Panc1 (cell line): ENCODE data around the gene MAML3. TPM values are rescaled to one million over a fixed set of nuclear protein-coding genes. Genes with fewer than 3 reads are reported as not detected.

ENCODE experiments used
- ATAC-seq: fragments of 200-7000 bp; cut with Tn5 transposase; 2 replicates; pipeline ENCODE4 v1.9.1; 2020; ENCODE audit warnings: mild to moderate bottlenecking, moderate library complexity
- BruUV-seq: library from RNA; stranded (reverse); fragments of 400-500 nt; replicated peaks from 2 replicates; lab custom pipeline; 2021; lab: Mats Ljungman, UMichigan
- CTCF ChIA-PET: fragments of 300-600 bp; sonication (Branson Sonifier 250); formaldehyde crosslinking; loops from one replicate; lab custom pipeline; 2022; ENCODE audit warnings: antibody characterized with exemption; lab: Charles Lee
- POLR2A ChIA-PET: fragments of 300-600 bp; sonication (Branson Sonifier 250); formaldehyde crosslinking; loops from one replicate; lab custom pipeline; 2022; ENCODE audit warnings: antibody characterized with exemption; lab: Charles Lee
- DNase-seq: peaks from one replicate; pipeline ENCODE4 v3.0.0-alpha.2; 2010; ENCODE audit warnings: low read depth, low spot score
- H3K27ac ChIP-seq: 2 replicates; pipeline ENCODE4 v1.5.1; 2011; ENCODE audit warnings: mild to moderate bottlenecking, low read length, inconsistent platforms
- H3K27me3 ChIP-seq: fragments of 200-500 bp; sonication (Bioruptor generic); 2 replicates; pipeline ENCODE4 v1.6.0; 2014; ENCODE audit warnings: low read length, inconsistent platforms; ENCODE audit not compliant: control insufficient read depth, insufficient read depth
- H3K36me3 ChIP-seq: fragments of 200-500 bp; sonication (Bioruptor generic); 2 replicates; pipeline ENCODE4 v1.5.1; 2014; ENCODE audit warnings: inconsistent platforms, mild to moderate bottlenecking, low read length, moderate library complexity; ENCODE audit not compliant: control insufficient read depth, insufficient read depth
- H3K4me1 ChIP-seq: 2 replicates; pipeline ENCODE4 v1.5.1; 2011; ENCODE audit warnings: inconsistent platforms, mild to moderate bottlenecking, low read length, moderate library complexity; ENCODE audit not compliant: control insufficient read depth, insufficient read depth
- H3K4me3 ChIP-seq, 2 experiments: 2 replicates each; pipeline ENCODE4 v1.5.1; 2011 to 2012; ENCODE audit warnings: low read depth in 2 of 2, low read length in 2 of 2, mild to moderate bottlenecking in 2 of 2, inconsistent platforms in 1 of 2, moderate library complexity in 1 of 2
- H3K9me3 ChIP-seq: fragments of 200-500 bp; sonication (Bioruptor generic); 2 replicates; pipeline ENCODE4 v1.5.1; 2014; ENCODE audit warnings: low read depth, mild to moderate bottlenecking, inconsistent platforms, low read length, moderate library complexity; ENCODE audit not compliant: control insufficient read depth, insufficient read depth
- POLR2AphosphoS5 ChIP-seq: IDR thresholded peaks from 2 replicates; pipeline ENCODE4 v1.6.1; 2012; ENCODE audit warnings: mild to moderate bottlenecking, low read depth, low read length, moderate library complexity
- in situ Hi-C: cut with HindIII; loops from 2 replicates; pipeline ENCODE4 v1.10.0; 2016; ENCODE audit warnings: low sequenced_read_pairs, low pct_unique_long_range_greater_than_20kb
- intact Hi-C: fragments of 100-400 bp; cut with micrococcal nuclease; formaldehyde crosslinking; loops from one replicate; pipeline ENCODE4 v1.10.0; 2022; ENCODE audit not compliant: unreplicated experiment
- total RNA-seq: library from RNA; stranded (reverse); gene quantifications from one replicate; pipeline ENCODE4 v1.2.1, GENCODE V29; 2021; ENCODE audit not compliant: unreplicated experiment
- TF ChIP-seq, protein P1 (sequence below): fragments of 450-650 bp; IDR thresholded peaks from 2 replicates; pipeline ENCODE4 v1.5.1; 2017; ENCODE audit warnings: mild to moderate bottlenecking
- TF ChIP-seq, protein P2 (sequence below), 2 experiments: IDR thresholded peaks; 2 replicates each; pipeline ENCODE4 v1.6.1; 2011 to 2012; ENCODE audit warnings: low read depth in 2 of 2, control low read depth in 1 of 2, low read length in 1 of 2, mild to moderate bottlenecking in 1 of 2, moderate library complexity in 1 of 2; ENCODE audit not compliant: insufficient read depth in 1 of 2

Gene MAML3
- total RNA-seq, 1 experiment from 2014 or later: 7.7 TPM

DNA sequence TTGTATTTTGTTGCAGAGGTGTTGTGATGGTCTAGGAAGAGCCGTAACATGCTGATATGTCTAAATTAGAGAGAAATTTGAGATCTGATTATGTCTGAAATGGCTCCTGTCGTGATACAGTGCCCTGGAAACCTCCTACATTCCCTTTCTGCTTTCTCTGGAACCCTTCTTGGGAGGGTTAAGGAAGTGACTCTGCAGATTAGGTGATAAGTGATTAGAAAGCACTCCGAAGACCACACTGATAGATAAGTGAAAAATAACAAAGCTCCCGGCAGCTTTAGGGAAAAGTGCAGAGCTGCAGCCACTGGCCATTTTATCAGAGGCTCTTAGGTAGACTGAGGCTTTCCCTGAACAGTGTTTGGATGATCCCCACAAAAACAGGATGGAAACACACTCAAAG, 377.7 kb downstream of the MAML3 start:
- no peaks in the 10 kb centered on the region for H3K9me3 ChIP-seq
- H3K27ac ChIP-seq: no peak overlapping the region
- ChIA-PET CTCF (no interaction called here), POLR2A (no interaction called here)
- H3K4me3 ChIP-seq: no peak overlapping the region
- DNase-seq (no peak), ATAC-seq (no peak)
- no peaks in the 10 kb centered on the region for H3K36me3 ChIP-seq
- in situ Hi-C loops (no loop called here), intact Hi-C loops (no loop called here)
- H3K27me3 ChIP-seq: no peaks in the 10 kb centered on the region
- no TSS peak for BruUV-seq
- no peaks in the 10 kb centered on the region for H3K4me1 ChIP-seq
- TF ChIP-seq, protein P1, sequence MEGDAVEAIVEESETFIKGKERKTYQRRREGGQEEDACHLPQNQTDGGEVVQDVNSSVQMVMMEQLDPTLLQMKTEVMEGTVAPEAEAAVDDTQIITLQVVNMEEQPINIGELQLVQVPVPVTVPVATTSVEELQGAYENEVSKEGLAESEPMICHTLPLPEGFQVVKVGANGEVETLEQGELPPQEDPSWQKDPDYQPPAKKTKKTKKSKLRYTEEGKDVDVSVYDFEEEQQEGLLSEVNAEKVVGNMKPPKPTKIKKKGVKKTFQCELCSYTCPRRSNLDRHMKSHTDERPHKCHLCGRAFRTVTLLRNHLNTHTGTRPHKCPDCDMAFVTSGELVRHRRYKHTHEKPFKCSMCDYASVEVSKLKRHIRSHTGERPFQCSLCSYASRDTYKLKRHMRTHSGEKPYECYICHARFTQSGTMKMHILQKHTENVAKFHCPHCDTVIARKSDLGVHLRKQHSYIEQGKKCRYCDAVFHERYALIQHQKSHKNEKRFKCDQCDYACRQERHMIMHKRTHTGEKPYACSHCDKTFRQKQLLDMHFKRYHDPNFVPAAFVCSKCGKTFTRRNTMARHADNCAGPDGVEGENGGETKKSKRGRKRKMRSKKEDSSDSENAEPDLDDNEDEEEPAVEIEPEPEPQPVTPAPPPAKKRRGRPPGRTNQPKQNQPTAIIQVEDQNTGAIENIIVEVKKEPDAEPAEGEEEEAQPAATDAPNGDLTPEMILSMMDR: no peak
- TF ChIP-seq POLR2AphosphoS5: no peak
- TF ChIP-seq, protein P2, sequence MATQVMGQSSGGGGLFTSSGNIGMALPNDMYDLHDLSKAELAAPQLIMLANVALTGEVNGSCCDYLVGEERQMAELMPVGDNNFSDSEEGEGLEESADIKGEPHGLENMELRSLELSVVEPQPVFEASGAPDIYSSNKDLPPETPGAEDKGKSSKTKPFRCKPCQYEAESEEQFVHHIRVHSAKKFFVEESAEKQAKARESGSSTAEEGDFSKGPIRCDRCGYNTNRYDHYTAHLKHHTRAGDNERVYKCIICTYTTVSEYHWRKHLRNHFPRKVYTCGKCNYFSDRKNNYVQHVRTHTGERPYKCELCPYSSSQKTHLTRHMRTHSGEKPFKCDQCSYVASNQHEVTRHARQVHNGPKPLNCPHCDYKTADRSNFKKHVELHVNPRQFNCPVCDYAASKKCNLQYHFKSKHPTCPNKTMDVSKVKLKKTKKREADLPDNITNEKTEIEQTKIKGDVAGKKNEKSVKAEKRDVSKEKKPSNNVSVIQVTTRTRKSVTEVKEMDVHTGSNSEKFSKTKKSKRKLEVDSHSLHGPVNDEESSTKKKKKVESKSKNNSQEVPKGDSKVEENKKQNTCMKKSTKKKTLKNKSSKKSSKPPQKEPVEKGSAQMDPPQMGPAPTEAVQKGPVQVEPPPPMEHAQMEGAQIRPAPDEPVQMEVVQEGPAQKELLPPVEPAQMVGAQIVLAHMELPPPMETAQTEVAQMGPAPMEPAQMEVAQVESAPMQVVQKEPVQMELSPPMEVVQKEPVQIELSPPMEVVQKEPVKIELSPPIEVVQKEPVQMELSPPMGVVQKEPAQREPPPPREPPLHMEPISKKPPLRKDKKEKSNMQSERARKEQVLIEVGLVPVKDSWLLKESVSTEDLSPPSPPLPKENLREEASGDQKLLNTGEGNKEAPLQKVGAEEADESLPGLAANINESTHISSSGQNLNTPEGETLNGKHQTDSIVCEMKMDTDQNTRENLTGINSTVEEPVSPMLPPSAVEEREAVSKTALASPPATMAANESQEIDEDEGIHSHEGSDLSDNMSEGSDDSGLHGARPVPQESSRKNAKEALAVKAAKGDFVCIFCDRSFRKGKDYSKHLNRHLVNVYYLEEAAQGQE (IDR thresholded peaks at IDR 0.05; ENCODE audit: insufficient read depth in 1 of 2, low read depth in 2 of 2, low read length in 1 of 2): no peak

GRCh38 chr4:139774759-139775487, 379.1 kb downstream of the MAML3 start:
- intact Hi-C loops: no loop called here
- no TSS peak for BruUV-seq
- no peak for TF ChIP-seq POLR2AphosphoS5
- TF ChIP-seq, protein P1: no peak
- TF ChIP-seq, protein P2 (IDR thresholded peaks at IDR 0.05; ENCODE audit: insufficient read depth in 1 of 2, low read depth in 2 of 2, low read length in 1 of 2): no peak
- Histone ChIP-seq H3K9me3 (no peaks in the 10 kb centered on the region), H3K4me3 (no peak overlapping the region), H3K4me1 (no peaks in the 10 kb centered on the region), H3K27ac (no peak overlapping the region), H3K36me3 (no peaks in the 10 kb centered on the region), H3K27me3 (no peaks in the 10 kb centered on the region)
- ATAC-seq: no peak
- DNase-seq: no peak
- CTCF ChIA-PET: no interaction called here
- in situ Hi-C loops: no loop called here
- POLR2A ChIA-PET: no interaction called here
